SK-N-SH treated with all-trans-retinoic acid at 6 μM for 48 hours (cell line): Measurements from ENCODE around the gene RAB3GAP2.

Experiments
- CSDC2 ChIP-seq: fragments of 250-450 bp; sonication (Bioruptor Pico); IDR thresholded peaks from 2 replicates; pipeline ENCODE4 v1.5.0; 2020; ENCODE audit warnings: mild to moderate bottlenecking, moderate library complexity
- ISL1 ChIP-seq: fragments of 250-450 bp; sonication (Bioruptor Pico); IDR thresholded peaks from 2 replicates; pipeline ENCODE4 v2.1.2; 2022; ENCODE audit warnings: mild to moderate bottlenecking, moderate library complexity
- RARB ChIP-seq: fragments of 250-450 bp; sonication (Bioruptor Pico); IDR thresholded peaks from 2 replicates; pipeline ENCODE4 v1.8.0; 2021; ENCODE audit warnings: mild to moderate bottlenecking, moderate library complexity
- TCF4 ChIP-seq: fragments of 250-450 bp; sonication (Bioruptor Pico); IDR thresholded peaks from 2 replicates; pipeline ENCODE4 v1.8.0; 2021; ENCODE audit warnings: mild to moderate bottlenecking, moderate library complexity, borderline replicate concordance

- TF ChIP-seq TCF4, result no peak
- TF ChIP-seq ISL1 (CRISPR knock-in tag), result no peak
- no peak for TF ChIP-seq CSDC2 (CRISPR knock-in tag)
- no peak for TF ChIP-seq RARB (CRISPR knock-in tag)
These were observed 36.8 kb downstream of the RAB3GAP2 start for GRCh38 chr1:220235462-220235861.
